Measurements from ENCODE around the gene HOXD8.

Gene HOXD8

GRCh38 chr2:176117823-176118371 is 11.6 kb upstream of the HOXD8 start:
- Histone ChIP-seq H3K18ac (ENCODE audit: low read depth in 1 of 2, low read length in 2 of 2) (no peak overlapping the region), H3K4me3 (ENCODE audit: insufficient read depth in 1 of 2, low read depth in 1 of 2, low read length in 2 of 2) (peak overlapping the region in 1 of 2 experiments; percentile 70), H3K4me2 (ENCODE audit: low read length, poor library complexity, severe bottlenecking) (no peak overlapping the region), H3K27me3 (ENCODE audit: control insufficient read depth in 1 of 2, insufficient read depth in 1 of 2, low read length in 2 of 2) (peaks cover 88 to 97% of the 10 kb centered on the region in 2 experiments), H3K4me1 (ENCODE audit: control insufficient read depth, insufficient read depth, low read depth, low read length) (peaks cover 20% of the 10 kb centered on the region), H3K14ac (ENCODE audit: low read length in 2 of 2) (no peak overlapping the region), H3K9ac (ENCODE audit: low read length) (no peak overlapping the region), H2BK15ac (ENCODE audit: low read depth, poor library complexity, severe bottlenecking) (no peak overlapping the region), H2BK120ac (ENCODE audit: low read depth, low read length) (no peak overlapping the region), H3K36me3 (ENCODE audit: control insufficient read depth in 1 of 2, insufficient read depth in 2 of 2, low read depth in 1 of 2, low read length in 2 of 2) (no peaks in the 10 kb centered on the region), H2AK5ac (ENCODE audit: low read length, severe bottlenecking) (no peak overlapping the region), H2BK5ac (ENCODE audit: low read depth, low read length, poor library complexity, severe bottlenecking) (no peak overlapping the region), H2AFZ (ENCODE audit: low read depth, low read length) (no peak overlapping the region), H3K27ac (ENCODE audit: low read length, poor library complexity, severe bottlenecking) (no peak overlapping the region), H3K4ac (ENCODE audit: low read depth in 1 of 2, low read length in 2 of 2) (no peak overlapping the region), H3K79me1 (replicated peaks; ENCODE audit: low read length, poor library complexity, severe bottlenecking) (no peaks in the 10 kb centered on the region), H3K9me3 (ENCODE audit: control insufficient read depth, low read length) (no peaks in the 10 kb centered on the region), H4K8ac (ENCODE audit: low read length) (no peak overlapping the region), H2BK12ac (ENCODE audit: low read length in 2 of 2) (no peak overlapping the region), H3K23ac (ENCODE audit: low read length in 2 of 2) (no peak overlapping the region), H4K91ac (ENCODE audit: low read length) (no peak overlapping the region)
- 46% methylated on average over 11 of the region's 11 CpGs for WGBS
- no peak for DNase-seq

DNA sequence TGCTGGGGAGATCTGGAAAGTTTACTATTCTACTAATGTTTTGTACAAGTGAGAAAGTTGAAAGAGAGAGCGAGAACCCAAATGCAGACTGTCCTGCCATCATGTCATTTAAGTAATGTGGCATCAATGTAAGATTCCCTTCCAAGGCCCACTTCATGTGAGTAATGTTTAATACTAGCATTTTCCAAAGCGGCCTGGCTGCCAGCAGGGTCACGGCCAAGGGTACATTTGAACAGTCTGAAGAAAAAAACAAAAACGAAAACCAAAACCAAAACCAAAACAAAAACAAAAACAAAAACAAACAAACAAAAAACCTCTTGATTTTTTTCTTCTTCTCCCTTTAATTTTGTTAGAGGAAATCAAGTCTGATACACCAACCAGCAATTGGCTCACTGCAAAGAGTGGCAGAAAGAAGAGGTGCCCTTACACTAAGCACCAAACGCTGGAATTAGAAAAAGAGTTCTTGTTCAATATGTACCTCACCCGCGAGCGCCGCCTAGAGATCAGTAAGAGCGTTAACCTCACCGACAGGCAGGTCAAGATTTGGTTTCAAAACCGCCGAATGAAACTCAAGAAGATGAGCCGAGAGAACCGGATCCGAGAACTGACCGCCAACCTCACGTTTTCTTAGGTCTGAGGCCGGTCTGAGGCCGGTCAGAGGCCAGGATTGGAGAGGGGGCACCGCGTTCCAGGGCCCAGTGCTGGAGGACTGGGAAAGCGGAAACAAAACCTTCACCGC is 10.7 kb upstream of the HOXD8 start:
- 13% methylated on average over 22 of the region's 24 CpGs for WGBS
- Histone ChIP-seq H3K4ac (ENCODE audit: low read depth in 1 of 2, low read length in 2 of 2) (no peak overlapping the region), H3K4me3 (ENCODE audit: insufficient read depth in 1 of 2, low read depth in 1 of 2, low read length in 2 of 2) (no peak overlapping the region)

DNA sequence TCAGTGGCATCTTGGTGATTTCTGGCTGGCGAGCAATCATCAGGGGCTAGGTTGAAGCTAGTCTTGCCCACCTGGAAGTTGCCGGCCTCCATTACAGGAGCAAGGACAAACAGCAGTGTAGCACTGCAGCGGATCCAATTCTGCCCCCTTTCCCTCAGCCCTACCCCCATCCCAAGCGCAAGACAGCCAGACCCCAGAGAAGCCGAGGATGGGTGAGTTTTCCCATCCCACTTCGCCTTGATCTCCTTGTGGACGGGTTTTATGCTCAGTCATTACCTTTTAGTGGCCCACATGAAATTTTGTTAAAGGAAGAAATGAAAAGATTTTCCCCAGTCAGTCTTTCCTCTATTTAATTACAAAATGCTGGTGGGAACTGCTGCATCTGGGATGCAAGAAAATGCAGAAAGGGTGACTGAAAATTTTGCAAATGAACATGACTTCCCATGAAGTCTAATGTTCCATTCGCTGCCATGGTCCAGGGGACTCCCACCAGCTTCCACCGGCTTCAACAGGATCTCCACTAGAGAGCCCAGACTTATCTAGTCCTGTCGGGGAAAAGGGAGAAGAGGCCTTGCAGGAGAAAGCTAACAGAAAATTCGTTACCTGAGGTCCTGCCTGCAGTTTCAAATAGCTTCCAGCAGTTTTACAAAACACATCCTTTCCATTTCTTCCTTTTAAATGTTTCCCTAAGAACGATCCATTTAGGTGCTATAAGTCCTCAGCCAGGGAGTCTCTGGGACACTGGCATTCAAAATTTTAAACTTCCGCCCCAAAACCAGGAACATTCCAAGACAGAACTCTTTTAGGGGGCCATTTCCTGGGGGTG is 8.9 kb upstream of the HOXD8 start:
- no peak overlapping the region for H3K9ac ChIP-seq (ENCODE audit: low read length)
- H2BK12ac ChIP-seq (ENCODE audit: low read length in 2 of 2) = no peak overlapping the region
- H3K18ac ChIP-seq (ENCODE audit: low read depth in 1 of 2, low read length in 2 of 2) = no peak overlapping the region
- peaks cover 68 to 97% of the 10 kb centered on the region in 2 experiments for H3K27me3 ChIP-seq (ENCODE audit: control insufficient read depth in 1 of 2, insufficient read depth in 1 of 2, low read length in 2 of 2)
- H3K14ac ChIP-seq (ENCODE audit: low read length in 2 of 2) = no peak overlapping the region
- DNase-seq = no peak
- 22% methylated on average over 10 of the region's 13 CpGs for WGBS
- no peak overlapping the region for H4K91ac ChIP-seq (ENCODE audit: low read length)
- H3K4ac ChIP-seq (ENCODE audit: low read depth in 1 of 2, low read length in 2 of 2) = no peak overlapping the region
- H3K4me3 ChIP-seq (ENCODE audit: insufficient read depth in 1 of 2, low read depth in 1 of 2, low read length in 2 of 2) = no peak overlapping the region
- H3K27ac ChIP-seq (ENCODE audit: low read length, poor library complexity, severe bottlenecking) = no peak overlapping the region
- no peak overlapping the region for H2BK5ac ChIP-seq (ENCODE audit: low read depth, low read length, poor library complexity, severe bottlenecking)
- H2AK5ac ChIP-seq (ENCODE audit: low read length, severe bottlenecking) = no peak overlapping the region
- H3K9me3 ChIP-seq (ENCODE audit: control insufficient read depth, low read length) = no peaks in the 10 kb centered on the region
- H2BK15ac ChIP-seq (ENCODE audit: low read depth, poor library complexity, severe bottlenecking) = no peak overlapping the region
- H2BK120ac ChIP-seq (ENCODE audit: low read depth, low read length) = no peak overlapping the region
- no peak overlapping the region for H3K4me2 ChIP-seq (ENCODE audit: low read length, poor library complexity, severe bottlenecking)
- no peak overlapping the region for H2AFZ ChIP-seq (ENCODE audit: low read depth, low read length)
- peaks cover 25% of the 10 kb centered on the region for H3K4me1 ChIP-seq (ENCODE audit: control insufficient read depth, insufficient read depth, low read depth, low read length)
- no peaks in the 10 kb centered on the region for H3K36me3 ChIP-seq (ENCODE audit: control insufficient read depth in 1 of 2, insufficient read depth in 2 of 2, low read depth in 1 of 2, low read length in 2 of 2)
- H3K23ac ChIP-seq (ENCODE audit: low read length in 2 of 2) = no peak overlapping the region
- no peak overlapping the region for H4K8ac ChIP-seq (ENCODE audit: low read length)
- no peaks in the 10 kb centered on the region for H3K79me1 ChIP-seq (replicated peaks; ENCODE audit: low read length, poor library complexity, severe bottlenecking)

More for the DNA sequence above, 10.7 kb upstream of the HOXD8 start:
- H3K36me3 ChIP-seq (ENCODE audit: control insufficient read depth in 1 of 2, insufficient read depth in 2 of 2, low read depth in 1 of 2, low read length in 2 of 2) = no peaks in the 10 kb centered on the region
- no peak overlapping the region for H3K23ac ChIP-seq (ENCODE audit: low read length in 2 of 2)
- no peak overlapping the region for H2AFZ ChIP-seq (ENCODE audit: low read depth, low read length)
- no peaks in the 10 kb centered on the region for H3K79me1 ChIP-seq (replicated peaks; ENCODE audit: low read length, poor library complexity, severe bottlenecking)
- no peak overlapping the region for H2BK12ac ChIP-seq (ENCODE audit: low read length in 2 of 2)
- no peak overlapping the region for H3K18ac ChIP-seq (ENCODE audit: low read depth in 1 of 2, low read length in 2 of 2)
- DNase-seq = no peak
- H3K14ac ChIP-seq (ENCODE audit: low read length in 2 of 2) = no peak overlapping the region
- no peak overlapping the region for H2BK5ac ChIP-seq (ENCODE audit: low read depth, low read length, poor library complexity, severe bottlenecking)
- no peak overlapping the region for H2BK120ac ChIP-seq (ENCODE audit: low read depth, low read length)
- no peak overlapping the region for H3K27ac ChIP-seq (ENCODE audit: low read length, poor library complexity, severe bottlenecking)
- no peak overlapping the region for H2AK5ac ChIP-seq (ENCODE audit: low read length, severe bottlenecking)
- H3K9me3 ChIP-seq (ENCODE audit: control insufficient read depth, low read length) = no peaks in the 10 kb centered on the region
- H4K91ac ChIP-seq (ENCODE audit: low read length) = no peak overlapping the region
- H2BK15ac ChIP-seq (ENCODE audit: low read depth, poor library complexity, severe bottlenecking) = no peak overlapping the region
- peaks cover 80 to 96% of the 10 kb centered on the region in 2 experiments for H3K27me3 ChIP-seq (ENCODE audit: control insufficient read depth in 1 of 2, insufficient read depth in 1 of 2, low read length in 2 of 2)
- peaks cover 27% of the 10 kb centered on the region for H3K4me1 ChIP-seq (ENCODE audit: control insufficient read depth, insufficient read depth, low read depth, low read length)
- no peak overlapping the region for H4K8ac ChIP-seq (ENCODE audit: low read length)
- H3K4me2 ChIP-seq (ENCODE audit: low read length, poor library complexity, severe bottlenecking) = no peak overlapping the region
- H3K9ac ChIP-seq (ENCODE audit: low read length) = no peak overlapping the region

Measured in mesenchymal stem cell (in vitro differentiated cells and primary cell).